NCI-H460 (cell line): Measurements from ENCODE around the gene SLIT1. TPM values are rescaled to one million over a fixed set of nuclear protein-coding genes. Genes with fewer than 3 reads are reported as not detected.
"Not testable (repeated sequence)": the region's sequence is repeated elsewhere in the genome, so short reads cannot be mapped to it uniquely, and the experiment has no call there.

ENCODE experiments used
- DNase-seq: peaks from one replicate; pipeline ENCODE4 v3.0.0-alpha.2; 2016; ENCODE audit warnings: low read depth; ENCODE audit errors: extremely low read depth
- total RNA-seq: library from RNA; depleted of rRNA; stranded (reverse); fragments of >200 nt; shearing (Covaris generic); gene quantifications from 2 replicates; pipeline ENCODE4 v1.2.3, GENCODE V29; 2014

The SLIT1 gene
- total RNA-seq, 1 experiment from 2014 or later: 0.27 TPM

DNA sequence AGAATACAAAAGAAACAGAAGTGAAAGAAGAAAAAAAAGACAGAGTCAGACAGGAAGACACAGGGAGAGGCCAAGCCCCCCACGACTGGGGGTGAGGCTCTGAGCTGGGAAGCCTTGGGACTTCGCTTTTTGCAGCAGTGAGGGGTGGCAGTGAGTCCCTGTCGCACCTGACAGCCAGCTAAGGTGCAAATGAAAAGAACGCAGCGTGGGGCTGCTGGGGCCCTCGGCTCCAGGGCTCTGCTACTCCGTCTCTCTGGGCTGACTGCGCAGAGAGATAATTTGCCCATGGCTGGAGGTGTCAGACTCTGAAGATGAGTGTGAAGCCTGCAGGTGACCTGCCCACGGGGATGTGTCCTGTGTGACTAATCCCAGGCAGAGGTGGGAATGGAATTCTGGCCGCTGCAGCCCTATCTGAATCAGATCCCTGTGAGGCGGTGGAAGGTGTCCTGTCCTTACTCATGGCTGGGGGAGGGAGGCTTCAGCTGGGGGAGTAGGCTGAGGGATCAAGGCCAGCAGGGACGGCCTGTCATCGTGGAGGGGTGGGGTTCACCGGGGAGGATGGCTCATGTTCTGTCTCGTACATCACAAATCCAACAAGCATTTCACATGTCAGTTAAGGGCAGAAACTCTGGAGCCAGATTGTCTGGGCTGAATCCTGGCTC is 96.4 kb downstream of the SLIT1 start:
- DNase-seq: no peak

DNA sequence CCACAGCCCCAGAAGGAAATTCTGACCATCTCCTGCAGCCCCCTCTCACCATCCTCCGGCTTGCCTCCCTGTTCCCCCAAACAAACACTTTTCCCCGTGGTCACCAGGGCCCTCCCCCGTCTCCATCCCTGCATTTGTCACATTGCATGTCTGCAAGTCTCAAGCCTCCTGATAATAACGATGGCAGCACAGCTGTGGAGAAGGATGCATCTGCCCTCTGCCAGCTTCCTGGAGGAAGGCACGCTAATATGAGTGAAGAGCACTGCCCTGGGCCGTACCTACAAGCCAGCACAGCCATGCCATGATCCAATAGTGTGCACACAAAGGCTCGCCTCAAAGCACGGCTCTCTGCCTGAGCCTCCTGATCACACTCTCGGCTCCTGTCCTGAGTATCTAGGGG is 98.5 kb downstream of the SLIT1 start:
- DNase-seq: no peak

DNA sequence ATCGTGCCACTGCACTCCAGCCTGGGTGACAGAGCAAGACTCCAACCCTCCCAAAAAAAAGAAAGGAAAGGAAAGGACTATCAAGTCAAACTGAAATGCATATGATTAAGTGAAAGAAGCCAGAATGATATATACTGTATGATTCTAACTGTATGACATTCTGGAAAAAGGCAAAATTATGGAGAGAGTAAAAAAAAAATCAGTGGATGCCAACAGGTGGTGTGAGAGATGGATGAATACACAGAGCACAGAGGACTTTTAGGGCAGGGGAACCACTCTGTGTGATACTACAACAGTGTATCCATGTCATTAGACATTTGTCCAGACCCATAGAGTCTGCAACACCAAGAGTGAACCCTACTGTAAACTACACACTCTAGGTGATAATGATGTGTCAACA is 99.2 kb downstream of the SLIT1 start:
- DNase-seq: no peak

GRCh38 chr10:97083228-97083829 is 102.4 kb downstream of the SLIT1 start:
- DNase-seq: no peak

GRCh38 chr10:97082575-97082974 is 103.2 kb downstream of the SLIT1 start:
- DNase-seq: not testable (repeated sequence)

DNA sequence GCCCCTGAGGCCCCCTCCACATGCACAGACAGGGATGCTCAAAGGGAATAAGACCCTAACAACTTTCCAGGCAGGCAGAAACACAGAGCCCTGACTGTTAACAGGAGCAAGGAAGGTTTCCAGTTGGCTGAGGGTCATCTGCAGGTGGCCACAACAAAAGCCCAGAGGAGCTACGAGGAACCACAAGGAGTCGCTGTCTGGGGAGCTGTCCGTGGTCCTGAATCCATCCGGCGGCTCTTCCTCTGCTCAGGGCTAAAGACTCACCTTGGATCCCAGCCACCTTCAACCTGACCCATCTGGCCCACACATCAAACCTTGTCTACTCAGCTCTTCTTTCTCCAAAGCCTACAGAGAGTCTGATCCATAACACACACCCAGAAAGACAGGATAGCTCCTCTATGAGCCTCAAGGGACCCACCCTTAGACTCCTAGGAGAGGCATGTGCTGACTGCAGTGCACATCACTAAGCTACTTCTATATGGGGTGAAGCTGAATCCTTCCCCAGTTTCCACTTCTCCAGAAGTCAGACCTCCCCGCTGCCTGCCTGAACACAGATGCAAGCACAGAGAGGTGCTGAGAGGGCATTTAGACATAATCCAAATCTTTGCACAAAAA is 104.0 kb downstream of the SLIT1 start:
- DNase-seq: peak; percentile 62

DNA sequence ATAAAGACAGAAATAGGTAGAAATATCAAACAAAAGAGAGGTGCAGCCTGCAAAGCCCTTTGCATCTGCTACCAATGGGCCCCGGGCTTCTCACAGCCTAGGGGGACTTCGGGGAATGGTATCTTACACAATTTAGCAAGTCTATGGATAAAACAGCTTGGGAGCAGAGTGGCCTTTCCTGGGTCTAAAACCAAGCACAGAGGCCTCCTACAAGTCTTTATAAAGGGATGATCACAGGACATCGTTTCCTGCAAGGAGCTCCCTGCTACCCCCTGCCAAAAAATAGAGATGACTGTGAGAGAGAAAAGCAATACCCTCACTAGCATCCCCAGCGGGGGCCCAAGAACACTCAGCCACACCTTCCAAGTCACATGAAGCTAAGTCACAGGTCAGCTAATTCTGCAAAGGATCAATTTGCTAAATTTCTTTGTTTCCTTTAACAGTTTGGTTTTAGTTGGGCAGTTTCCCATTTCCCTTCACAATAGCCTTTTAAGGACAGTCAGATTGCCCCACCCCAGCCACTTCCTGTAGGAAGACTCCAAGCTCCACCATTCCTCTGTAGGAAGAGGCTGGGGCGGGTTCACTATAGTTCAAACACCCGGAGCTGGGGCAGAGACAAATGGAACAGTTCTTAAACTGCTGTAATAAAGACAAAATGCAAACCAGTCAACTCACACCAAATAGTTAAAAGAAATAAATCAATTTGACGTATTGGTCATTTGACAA is 105.5 kb downstream of the SLIT1 start:
- no peak for DNase-seq

DNA sequence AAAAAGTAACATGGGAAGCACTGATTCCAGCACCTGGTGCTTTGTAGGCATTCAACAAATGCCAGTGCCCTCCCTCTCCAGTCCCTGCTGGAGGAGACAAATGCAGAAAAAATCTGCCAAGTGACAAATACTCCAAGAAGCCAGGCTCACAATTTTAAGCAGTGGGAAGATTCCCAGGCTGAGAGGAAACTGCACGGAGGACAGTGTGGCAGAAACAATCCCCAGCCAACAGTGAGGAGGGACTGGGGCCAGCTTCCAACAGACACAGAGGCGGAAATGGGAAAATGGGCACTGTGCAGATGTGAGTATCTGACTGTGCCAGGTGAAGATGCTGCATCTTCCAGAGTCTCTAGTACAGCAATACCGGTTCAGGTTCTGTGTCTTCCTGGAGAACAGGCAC is 106.3 kb downstream of the SLIT1 start:
- DNase-seq: no peak

DNA sequence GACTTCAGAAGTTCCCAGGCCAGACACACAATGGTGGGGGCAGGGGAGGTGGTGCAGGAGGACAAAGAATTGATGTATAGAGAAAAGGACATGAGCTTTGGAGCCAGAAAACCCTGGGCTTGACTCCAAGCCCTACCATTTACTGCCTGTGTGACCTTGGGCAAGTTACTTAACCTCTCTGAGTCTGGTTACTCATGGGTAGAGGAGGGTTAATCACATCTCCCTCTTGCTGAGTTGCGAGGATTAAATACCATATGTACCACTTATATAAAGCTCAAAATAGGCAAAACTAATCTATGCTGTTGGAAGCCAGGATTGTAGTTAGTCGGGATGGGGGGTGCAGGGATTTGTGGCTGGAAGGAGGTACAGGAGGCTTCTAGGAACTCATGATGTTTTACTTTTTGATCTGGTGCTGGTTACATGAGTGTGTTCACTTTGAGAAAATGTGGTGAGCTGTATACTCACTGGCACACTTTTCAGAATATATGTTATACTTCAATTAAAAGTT is 106.8 kb downstream of the SLIT1 start:
- no peak for DNase-seq

- no peak for DNase-seq
Observed at GRCh38 chr10:97078261-97078937, 107.4 kb downstream of the SLIT1 start.

DNA sequence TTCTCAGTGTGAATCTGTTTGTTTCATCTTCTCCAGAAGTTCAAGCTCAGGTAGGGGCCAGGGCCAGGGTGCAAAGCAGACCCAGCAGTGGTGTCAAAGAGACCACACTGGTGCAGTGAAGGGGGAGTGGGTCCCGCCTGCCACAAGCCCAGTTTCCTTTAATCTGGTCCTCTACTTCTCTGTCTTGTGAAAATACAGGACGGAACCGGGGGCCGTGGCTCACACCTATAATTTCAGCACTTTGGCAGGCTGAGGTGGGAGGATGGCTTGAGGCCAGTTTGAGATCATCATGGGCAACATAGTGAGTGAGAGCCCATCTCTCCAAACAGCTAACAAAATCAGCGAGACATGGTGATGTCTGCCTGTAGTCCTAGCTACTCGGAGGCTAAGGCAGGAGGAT is 109.0 kb downstream of the SLIT1 start:
- DNase-seq: no peak

DNA sequence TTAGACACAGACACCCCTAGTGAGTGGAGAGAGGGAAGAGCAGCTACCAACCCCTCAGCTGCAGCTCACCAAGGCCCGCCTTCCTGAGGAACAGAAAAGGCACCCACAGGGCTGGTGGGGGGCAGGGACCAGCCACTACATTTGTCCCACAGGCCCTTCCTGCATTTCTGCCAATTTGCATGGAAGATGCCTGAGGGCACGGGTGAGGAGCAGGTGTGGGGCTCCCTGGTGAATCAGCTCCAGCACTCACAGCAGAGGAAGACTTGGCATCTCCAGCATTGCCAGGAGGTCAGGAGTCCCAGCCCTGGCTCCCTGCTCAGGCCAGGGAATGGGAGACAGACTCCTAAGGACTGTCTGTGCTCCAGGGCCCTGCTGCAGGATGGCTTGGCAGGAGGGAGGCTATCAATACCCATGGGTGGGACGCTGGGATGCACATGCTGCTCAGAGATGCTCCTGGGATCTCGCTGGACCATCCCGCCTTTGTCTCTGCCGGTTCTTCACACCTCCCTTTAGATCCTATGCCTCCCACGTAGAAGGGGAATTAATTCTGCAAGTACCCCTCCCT is 109.7 kb downstream of the SLIT1 start:
- no peak for DNase-seq

DNA sequence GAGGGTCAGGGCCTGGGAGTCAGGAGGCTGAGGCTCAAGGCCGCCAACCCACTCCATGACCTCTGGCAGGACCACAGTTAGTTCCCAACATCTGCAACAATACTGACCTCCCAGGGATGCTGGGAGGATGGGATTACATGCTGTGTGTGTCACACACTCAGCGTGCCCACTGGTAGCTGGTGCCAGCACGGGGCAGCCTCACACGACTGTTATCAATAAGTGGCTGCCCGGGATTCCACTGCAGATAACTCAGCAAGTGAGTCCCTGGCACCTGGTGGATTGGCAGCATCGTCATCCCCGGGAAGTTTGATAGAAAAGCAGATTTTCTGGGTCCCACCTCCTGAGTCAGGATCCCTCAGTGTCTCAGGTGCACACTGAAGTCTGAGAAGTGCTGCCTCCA is 110.3 kb downstream of the SLIT1 start:
- DNase-seq: no peak

GRCh38 chr10:97074256-97075145 is 111.3 kb downstream of the SLIT1 start:
- DNase-seq: no peak

- peak; percentile 75 for DNase-seq
Observed at GRCh38 chr10:97072851-97073665, 112.7 kb downstream of the SLIT1 start.

DNA sequence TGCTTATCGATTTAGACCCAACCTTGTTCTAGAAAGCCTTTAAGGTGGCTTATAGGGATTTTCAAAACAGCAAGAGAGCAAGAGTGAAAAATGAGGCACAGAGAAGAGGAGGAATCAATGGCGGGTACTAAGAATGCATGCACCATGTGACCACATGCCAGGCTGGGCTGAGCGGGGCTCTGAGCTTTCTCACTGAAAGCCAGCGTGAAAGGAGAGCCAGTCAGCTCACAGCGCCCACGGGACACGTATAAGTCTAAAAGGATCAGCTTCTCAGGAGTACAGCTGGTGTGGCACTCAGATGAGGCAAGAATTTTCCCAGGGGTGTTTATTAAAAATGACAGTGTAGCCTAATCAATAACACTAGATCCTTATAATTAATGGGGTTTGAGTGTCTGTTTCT is 114.3 kb downstream of the SLIT1 start:
- DNase-seq: no peak

GRCh38 chr10:97069576-97070362 is 116.0 kb downstream of the SLIT1 start:
- DNase-seq: peak; percentile 47

DNA sequence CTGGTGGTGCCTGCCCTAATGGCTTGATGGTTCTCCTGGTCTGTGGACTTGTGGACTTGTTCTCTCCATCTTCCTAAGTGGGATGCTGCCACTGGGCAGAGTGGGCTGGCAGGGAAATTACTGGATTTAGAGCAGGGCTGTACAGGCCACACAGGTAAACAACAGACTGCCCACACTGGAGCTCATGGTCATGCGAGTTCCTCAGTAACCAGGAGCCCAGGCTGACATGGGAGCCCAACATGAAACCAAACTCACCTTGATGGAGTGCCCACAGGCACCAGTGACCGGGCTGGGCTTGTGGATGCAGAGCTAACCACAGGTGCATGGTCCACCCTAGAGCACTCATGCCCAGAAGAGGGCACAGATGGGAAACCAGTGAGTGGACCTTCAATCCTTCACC is 116.7 kb downstream of the SLIT1 start:
- DNase-seq: no peak
